ENCODE measurements around the gene SNPH. TPM values are rescaled to one million over a fixed set of nuclear protein-coding genes. Genes with fewer than 3 reads are reported as not detected.

SNPH gene
- total and polyA plus RNA-seq, 2 of the 8 experiments (the other 6 are each of a cell fraction or from before 2014, with no cell fraction given) = 0.98 to 4.9 TPM

GRCh38 chr20:1275919-1276318 lies 9.8 kb downstream of the SNPH start:
- CTCF ChIA-PET (ENCODE audit: partially characterized antibody) = interaction anchor here (1.0 to 1.4 kb wide), 4 partner anchors 8 to 22 kb away, joined by 3 to 5 read pairs (median 4); no protein-coding TSS in a partner anchor
- Histone ChIP-seq H3K27ac (ENCODE audit: low read depth, low read length) (no peak overlapping the region), H2BK15ac (ENCODE audit: low read length) (no peak overlapping the region), H3K79me1 (ENCODE audit: low read depth, low read length) (no peaks in the 10 kb centered on the region; the same call in 1 of the 2 replicates), H3K56ac (replicated peaks; ENCODE audit: insufficient read length, low read depth, low read length) (no peak overlapping the region), H4K8ac (ENCODE audit: extremely low read depth, insufficient read depth, low read length) (no peak overlapping the region), H3K23ac (ENCODE audit: insufficient read length) (no peak overlapping the region), H2AK5ac (ENCODE audit: low read depth, low read length) (no peak overlapping the region), H2BK12ac (ENCODE audit: low read depth, low read length) (no peak overlapping the region), H3K18ac (ENCODE audit: extremely low read depth, low read length) (no peak overlapping the region), H3K4me3 (ENCODE audit: extremely low read depth in 1 of 4, insufficient read depth in 2 of 4, low read depth in 3 of 4, low read length in 4 of 4) (no peak overlapping the region), H3K23me2 (ENCODE audit: low read depth, low read length) (peaks cover 10% of the 10 kb centered on the region; the same call in 1 of the 2 replicates), H2BK5ac (ENCODE audit: low read depth, low read length) (no peak overlapping the region), H4K91ac (replicated peaks; ENCODE audit: insufficient read length, low read length) (no peak overlapping the region), H3K27me3 (replicated peaks in 1 of 4; ENCODE audit: control insufficient read depth in 3 of 4, extremely low read depth in 1 of 4, insufficient read depth in 3 of 4, low read length in 3 of 4) (no peaks in the 10 kb centered on the region), H3K4me1 (replicated peaks in 1 of 4; ENCODE audit: control insufficient read depth in 3 of 4, insufficient read depth in 4 of 4, low read length in 3 of 4) (0 out of 7 replicates have a peak, but pooled peaks cover 0 to 3% (median 0%) of the 10 kb centered on the region in 4 experiments), H3K79me2 (ENCODE audit: control insufficient read depth in 1 of 2, insufficient read depth in 2 of 2, low read length in 2 of 2) (no peaks in the 10 kb centered on the region), H2BK120ac (replicated peaks; ENCODE audit: low read depth, low read length) (no peak overlapping the region), H2BK20ac (ENCODE audit: low read length) (no peak overlapping the region), H3K4me2 (ENCODE audit: insufficient read depth in 1 of 2, low read depth in 2 of 2, low read length in 2 of 2) (no peak overlapping the region), H3K4ac (replicated peaks; ENCODE audit: insufficient read length, low read depth, low read length) (no peak overlapping the region), H4K5ac (ENCODE audit: insufficient read length, low read depth, low read length) (no peak overlapping the region), H3K9me3 (ENCODE audit: insufficient read depth in 2 of 2, low read depth in 1 of 2, low read length in 1 of 2) (no peaks in the 10 kb centered on the region), H3K14ac (ENCODE audit: insufficient read length) (no peak overlapping the region), H4K20me1 (replicated peaks in 1 of 2; ENCODE audit: control insufficient read depth in 1 of 2, insufficient read depth in 2 of 2, low read length in 2 of 2) (peaks cover 0 to 9% of the 10 kb centered on the region in 2 experiments), H2AFZ (ENCODE audit: low read length) (no peak overlapping the region), H3K36me3 (ENCODE audit: control insufficient read depth in 2 of 4, insufficient read depth in 4 of 4, low read length in 3 of 4) (no peaks in the 10 kb centered on the region; a peak in 1 of 8 replicates), H3K9ac (replicated peaks in 1 of 4; ENCODE audit: extremely low read depth in 1 of 4, low read depth in 3 of 4, low read length in 3 of 4) (no peak overlapping the region)
- WGBS, 2 experiments (ENCODE audit: extremely low coverage in 1 of 2, insufficient coverage in 1 of 2, insufficient read length in 1 of 2, insufficient replicate concordance in 2 of 2, low coverage in 1 of 2, low lambda C conversion rate in 2 of 2, missing lambda C conversion rate in 1 of 2) = 80% methylated on average over 2 of the region's 2 CpGs; no CpG with 5 or more reads in 1 of the 2 experiments
- no peak for FAIRE-seq
- POLR2A ChIA-PET (ENCODE audit: partially characterized antibody) = interaction anchor here (0.7 to 1.0 kb wide), 2 partner anchors 10 kb away, joined by 3 to 4 read pairs; partner anchors contain the start of gene SNPH
- TF ChIP-seq KDM5A (IDR thresholded peaks at IDR 0.05; ENCODE audit: low read length) = no peak
- no peak for TF ChIP-seq SP4 (IDR thresholded peaks at IDR 0.05; ENCODE audit: low read length)
- peak in 1 of 2 experiments; percentile 22 for DNase-seq (ENCODE audit: low read depth in 1 of 2, low spot score in 2 of 2)

Measured in H1 (cell line).